GM12878 (cell line): ENCODE data around the gene UBAC2. TPM values are rescaled to one million over a fixed set of nuclear protein-coding genes. Genes with fewer than 3 reads are reported as not detected.

Experiments
- ATAC-seq: fragments of 200-7000 bp; cut with Tn5 transposase; 3 replicates; pipeline ENCODE4 v1.9.1; 2020; ENCODE audit warnings: mild to moderate bottlenecking, moderate library complexity
- BruUV-seq: library from RNA; stranded (reverse); fragments of 400-500 nt; replicated peaks from 2 replicates; lab custom pipeline; 2021; lab: Mats Ljungman, UMichigan
- CTCF ChIA-PET: fragments of 300-600 bp; sonication (Branson Sonifier 250); formaldehyde crosslinking; extraction: SDS; loops from one replicate; lab custom pipeline; 2021; ENCODE audit warnings: inconsistent platforms; lab: Yijun Ruan, JAX
- POLR2A ChIA-PET: fragments of 350-600 bp; formaldehyde crosslinking; extraction: SDS; loops from one replicate; lab custom pipeline; 2021; ENCODE audit warnings: inconsistent platforms; lab: Charles Lee
- RAD21 ChIA-PET: fragments of 300-600 bp; sonication (Branson Sonifier 250); formaldehyde crosslinking; loops from one replicate; lab custom pipeline; 2023; ENCODE audit warnings: antibody characterized with exemption; ENCODE audit not compliant: unreplicated experiment; lab: Charles Lee
- SMC1A ChIA-PET: fragments of 300-600 bp; sonication (Branson Sonifier 250); formaldehyde crosslinking; loops from one replicate; lab custom pipeline; 2023; ENCODE audit not compliant: unreplicated experiment, uncharacterized antibody; lab: Charles Lee
- DNase-seq: peaks from one replicate; pipeline ENCODE4 v3.0.0-alpha.2; 2011; ENCODE audit warnings: low read depth, low spot score
- FAIRE-seq: peaks from 3 replicates; lab custom pipeline; 2011; peaks lifted over from hg19 to GRCh38; lab: Jason Lieb, UNC
- H2AFZ ChIP-seq: 2 replicates; pipeline ENCODE4 v1.6.0; 2011; ENCODE audit warnings: low read depth, low read length, control low read depth; ENCODE audit not compliant: control insufficient read depth
- H3K27ac ChIP-seq: 2 replicates; pipeline ENCODE4 v1.5.1; 2011; ENCODE audit warnings: control low read depth; ENCODE audit not compliant: control insufficient read depth, insufficient read depth
- H3K27me3 ChIP-seq, 2 experiments: replicated peaks in 1 of 2; 2 replicates each; pipeline versions ENCODE4 v1.6.0 to v1.6.1; 2011; ENCODE audit warnings: low read length in 1 of 2; ENCODE audit not compliant: control insufficient read depth in 2 of 2, insufficient read depth in 2 of 2
- H3K36me3 ChIP-seq, 2 experiments: 2 replicates each; pipeline ENCODE4 v1.5.1; 2011; ENCODE audit warnings: low read length in 1 of 2; ENCODE audit not compliant: control insufficient read depth in 2 of 2, insufficient read depth in 2 of 2
- H3K4me1 ChIP-seq: 2 replicates; pipeline ENCODE4 v1.6.1; 2011; ENCODE audit warnings: mild to moderate bottlenecking, low read length, moderate library complexity, mixed read lengths; ENCODE audit not compliant: control insufficient read depth, insufficient read depth
- H3K4me2 ChIP-seq: 2 replicates; pipeline ENCODE4 v1.6.0; 2011; ENCODE audit warnings: control low read depth; ENCODE audit not compliant: control insufficient read depth, insufficient read depth
- H3K4me3 ChIP-seq: fragments of 200-600 bp; sonication (generic); 2 replicates; pipeline ENCODE4 v1.5.1; 2016
- H3K79me2 ChIP-seq: 2 replicates; pipeline ENCODE4 v1.6.0; 2011; ENCODE audit warnings: low read length; ENCODE audit not compliant: control insufficient read depth, insufficient read depth
- H3K9ac ChIP-seq: 2 replicates; pipeline ENCODE4 v1.8.0; 2011; ENCODE audit warnings: low read length, control low read depth, mixed read lengths; ENCODE audit not compliant: control insufficient read depth, insufficient read depth
- H3K9me3 ChIP-seq: replicated peaks from 3 replicates; pipeline ENCODE4 v1.5.1; 2011; ENCODE audit warnings: mild to moderate bottlenecking, low read length; ENCODE audit not compliant: control insufficient read depth, insufficient read depth
- H4K20me1 ChIP-seq: 2 replicates; pipeline ENCODE4 v1.6.0; 2011; ENCODE audit not compliant: control insufficient read depth, insufficient read depth
- CHD4 ChIP-seq: fragments of 200-600 bp; sonication (generic); IDR thresholded peaks from 2 replicates; pipeline ENCODE4 v1.6.1; 2016; ENCODE audit warnings: mild to moderate bottlenecking
- ETV6 ChIP-seq, 2 experiments: fragments of 450-650 bp in 1 of 2; IDR thresholded peaks in 1 of 2; conservative IDR thresholded peaks in 1 of 2; 2 replicates each; pipeline ENCODE4 v1.6.1; 2014; ENCODE audit warnings: antibody characterized with exemption in 1 of 2, borderline replicate concordance in 1 of 2, low read depth in 1 of 2, mild to moderate bottlenecking in 1 of 2, moderate library complexity in 1 of 2
- IKZF2 ChIP-seq, 2 experiments: fragments of 450-650 bp; IDR thresholded peaks; 2 replicates each; pipeline ENCODE4 v1.6.1; 2017; ENCODE audit warnings: mild to moderate bottlenecking in 2 of 2, moderate library complexity in 2 of 2
- NFYA ChIP-seq: IDR thresholded peaks from 2 replicates; pipeline ENCODE4 v1.6.1; 2011; ENCODE audit warnings: low read depth, mild to moderate bottlenecking, low read length, improper control_type of control experiment, borderline replicate concordance
- NR2F1 ChIP-seq: fragments of 450-650 bp; conservative IDR thresholded peaks from 2 replicates; pipeline ENCODE4 v1.6.1; 2017; ENCODE audit warnings: mild to moderate bottlenecking
- PML ChIP-seq: IDR thresholded peaks from 2 replicates; pipeline ENCODE4 v1.6.1; 2012; ENCODE audit warnings: low read length, inconsistent platforms
- POLR2A ChIP-seq: IDR thresholded peaks from 2 replicates; pipeline ENCODE4 v1.6.1; 2011; ENCODE audit warnings: low read depth, mild to moderate bottlenecking, low read length
- TCF3 ChIP-seq: IDR thresholded peaks from 2 replicates; pipeline ENCODE4 v1.6.1; 2012; ENCODE audit warnings: low read depth, mild to moderate bottlenecking, low read length, borderline replicate concordance; ENCODE audit not compliant: insufficient read depth
- WGBS: methylation state at CpG from one replicate; pipeline ENCODE4 v1.1.6; 2016; ENCODE audit warnings: low lambda C conversion rate; ENCODE audit not compliant: insufficient replicate concordance, insufficient coverage; ENCODE audit errors: missing lambda C conversion rate; 5-methylcytosine and 5-hydroxymethylcytosine counted together
- in situ Hi-C: fragments of 300-500 bp; cut with MboI; formaldehyde crosslinking; loops from 9 replicates; pipeline ENCODE4 v1.14.3; 2018; ENCODE audit warnings: mixed read lengths
- intact Hi-C: fragments of 100-400 bp; cut with micrococcal nuclease; formaldehyde crosslinking; loops from one replicate; pipeline ENCODE4 v1.14.2; 2022; ENCODE audit not compliant: unreplicated experiment
- polyA plus RNA-seq, 11 experiments: library from polyadenylated mRNA; depleted of rRNA in 4 of 11; unstranded in 6 of 11; stranded (reverse) in 5 of 11; fragments of >200 nt; fragmentation: Nextera tagmentation in 4 of 11; fragmentation: Illumina TruSeq in 1 of 11; extraction: Ambion mirVana in 4 of 11; extraction: Trizol in 1 of 11; gene quantifications; 1 replicate in 1 of 11; 2 replicates in 10 of 11; pipeline versions ENCODE4 v1.2.1 to v1.2.3, GENCODE V29; 2011 to 2016; ENCODE audit warnings: inconsistent platforms in 2 of 11, missing spikeins in 2 of 11, low read depth in 1 of 11
- total RNA-seq, 4 experiments: library from RNA; depleted of rRNA in 3 of 4; stranded (reverse); fragments of >200 nt in 3 of 4; fragmentation: Illumina TruSeq in 1 of 4; extraction: Trizol in 1 of 4; gene quantifications; 2 replicates each; pipeline versions ENCODE4 v1.2.1 to v1.2.3, GENCODE V29; 2013 to 2021
- TF ChIP-seq, protein P1 (sequence below): IDR thresholded peaks from 2 replicates; pipeline ENCODE4 v1.6.1; 2012; ENCODE audit warnings: low read depth, low read length, improper control_type of control experiment

The UBAC2 gene
- total and polyA plus RNA-seq, 10 of the 15 experiments (the other 5 are each of a cell fraction or from before 2014, with no cell fraction given), result 3.0 to 54.6 (median 17.4) TPM

DNA sequence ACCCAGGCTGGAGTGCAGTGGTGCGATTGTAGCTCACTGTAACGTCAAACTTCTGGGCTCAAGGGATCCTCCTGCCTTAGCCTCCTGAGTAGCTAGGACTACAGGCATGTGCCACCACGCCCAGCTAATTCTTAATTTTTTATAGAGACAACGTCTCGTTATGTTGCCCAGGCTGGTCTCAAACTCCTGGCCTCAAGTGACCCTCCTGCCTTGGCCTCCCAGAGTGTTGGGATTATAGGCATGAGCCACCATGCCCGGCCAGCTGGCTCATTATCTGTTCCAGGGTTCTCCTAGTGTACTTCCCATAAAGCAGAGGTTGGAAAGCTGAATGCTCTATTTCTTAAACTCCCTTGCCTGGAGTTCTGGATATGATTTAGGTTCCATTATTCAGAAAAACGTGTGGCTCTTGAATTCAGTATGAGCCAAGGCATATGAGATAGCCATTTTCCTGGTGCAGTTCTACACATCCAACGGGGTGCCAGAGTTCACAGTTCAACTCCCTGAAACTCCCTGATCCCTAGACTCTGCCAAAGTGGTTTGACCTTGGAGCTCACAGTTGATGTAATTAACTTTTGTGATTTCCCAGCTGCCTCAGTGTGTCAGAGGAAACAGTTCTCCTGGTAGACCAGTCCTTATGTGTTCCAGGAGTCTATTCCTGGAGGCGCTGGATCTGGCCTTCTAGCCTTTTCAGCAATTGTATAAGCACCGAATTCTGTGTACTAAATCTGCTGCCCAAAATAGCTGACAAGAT lies 85.0 kb downstream of the UBAC2 start:
- SMC1A ChIA-PET, result interaction anchor here (0.8 to 8.5 kb wide), 12 partner anchors 10 to 140 kb away, joined by 3 to 132 read pairs (median 5); partner anchors contain the start of gene GPR183
- no TSS peak for BruUV-seq
- RAD21 ChIA-PET, result interaction anchor here (0.7 to 7.9 kb wide), 8 partner anchors 11 to 151 kb away, joined by 3 to 106 read pairs (median 4); no protein-coding TSS in a partner anchor
- Histone ChIP-seq H3K9ac (no peak overlapping the region), H3K36me3 (no peaks in the 10 kb centered on the region; a peak in 1 of 4 replicates), H3K4me3 (no peak overlapping the region), H3K27me3 (no peaks in the 10 kb centered on the region), H4K20me1 (no peaks in the 10 kb centered on the region), H3K27ac (no peak overlapping the region), H3K4me2 (no peak overlapping the region), H2AFZ (no peak overlapping the region)
- no peak for FAIRE-seq
- in situ Hi-C loops, result no loop called here
- 87% methylated on average over 10 of the region's 10 CpGs for WGBS
- DNase-seq, result no peak
- intact Hi-C loops, result no loop called here
- CTCF ChIA-PET, result interaction anchor here (0.5 to 6.7 kb wide), 8 partner anchors 7 to 151 kb away, joined by 3 to 54 read pairs (median 4); no protein-coding TSS in a partner anchor
- TF ChIP-seq TCF3 (no peak), NR2F1 (no peak), IKZF2 (IDR thresholded peaks at IDR 0.05) (no peak), PML (no peak), ETV6 (conservative IDR thresholded peaks at IDR 0.05 in 1 of 2, IDR thresholded peaks at IDR 0.05 in 1 of 2; ENCODE audit: borderline replicate concordance in 1 of 2, low read depth in 1 of 2) (no peak), CHD4 (no peak), NFYA (no peak), POLR2A (no peak)
- TF ChIP-seq, protein P1, sequence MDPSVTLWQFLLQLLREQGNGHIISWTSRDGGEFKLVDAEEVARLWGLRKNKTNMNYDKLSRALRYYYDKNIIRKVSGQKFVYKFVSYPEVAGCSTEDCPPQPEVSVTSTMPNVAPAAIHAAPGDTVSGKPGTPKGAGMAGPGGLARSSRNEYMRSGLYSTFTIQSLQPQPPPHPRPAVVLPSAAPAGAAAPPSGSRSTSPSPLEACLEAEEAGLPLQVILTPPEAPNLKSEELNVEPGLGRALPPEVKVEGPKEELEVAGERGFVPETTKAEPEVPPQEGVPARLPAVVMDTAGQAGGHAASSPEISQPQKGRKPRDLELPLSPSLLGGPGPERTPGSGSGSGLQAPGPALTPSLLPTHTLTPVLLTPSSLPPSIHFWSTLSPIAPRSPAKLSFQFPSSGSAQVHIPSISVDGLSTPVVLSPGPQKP, result no peak
- TF ChIP-seq, all 136 proteins: peak for 0
- no peak for ATAC-seq
- POLR2A ChIA-PET, result interaction anchor here (0.8 to 4.6 kb wide), 4 partner anchors 11 to 96 kb away, joined by 4 to 28 read pairs (median 6); no protein-coding TSS in a partner anchor
- Histone ChIP-seq H3K4me1 (peaks cover 66% of the 10 kb centered on the region), H3K9me3 (no peaks in the 10 kb centered on the region), H3K79me2 (peaks cover 24% of the 10 kb centered on the region)
